ENCODE results near the gene AOPEP.

Gene AOPEP

DNA sequence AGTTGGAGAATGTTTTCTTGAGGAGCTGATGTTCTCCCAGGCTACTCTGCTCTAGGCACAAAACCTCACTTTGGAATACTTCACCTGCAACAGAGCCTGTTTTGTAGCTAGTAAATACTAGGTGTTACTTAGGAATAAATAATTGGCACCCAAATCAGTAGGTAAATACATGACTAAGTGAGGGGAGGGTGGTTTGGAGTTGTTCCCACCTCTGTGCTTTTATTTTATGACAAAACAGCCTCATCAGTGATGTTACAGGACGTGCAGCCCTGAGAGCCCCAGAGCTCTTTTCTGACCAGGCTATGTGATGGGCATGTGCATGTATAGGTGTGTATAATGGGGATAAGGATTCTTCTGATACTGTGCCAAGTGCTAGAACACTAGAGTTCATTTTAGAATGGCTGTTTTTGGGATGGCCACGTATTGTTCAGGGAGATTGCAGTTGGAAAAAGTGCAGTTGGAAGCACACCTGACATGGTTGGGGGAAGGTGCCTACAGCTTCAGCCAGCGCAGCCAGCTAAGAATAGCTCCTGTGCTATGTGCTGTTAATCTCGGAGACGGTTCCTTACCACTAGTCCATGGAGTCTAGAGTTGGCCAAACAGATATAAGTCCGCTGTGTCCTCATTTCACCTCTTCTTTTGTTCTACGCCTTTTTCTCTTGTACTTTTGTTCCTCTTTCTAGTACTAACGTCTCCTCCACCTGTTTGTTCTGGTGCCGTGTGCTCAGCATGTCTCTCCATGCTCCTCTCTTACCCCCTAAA is 306.3 kb downstream of the AOPEP start:
- Histone ChIP-seq H3K4me2 (ENCODE audit: low read length) (peak overlapping the region; percentile 6; the same call in 1 of the 2 replicates), H3K4me3 (ENCODE audit: low read depth, low read length, poor library complexity, severe bottlenecking) (no peak overlapping the region), H3K9ac (ENCODE audit: low read length) (no peak overlapping the region), H3K79me2 (ENCODE audit: insufficient read depth, low read length) (peaks cover 5% of the 10 kb centered on the region; the same call in 1 of the 2 replicates), H3K27me3 (ENCODE audit: insufficient read depth, low read length) (no peaks in the 10 kb centered on the region), H2AFZ (ENCODE audit: low read length) (no peak overlapping the region), H3K27ac (ENCODE audit: low read depth, low read length, poor library complexity, severe bottlenecking) (peak overlapping the region; percentile 48), H3K4me1 (ENCODE audit: insufficient read depth, low read length, severe bottlenecking) (peaks cover 50% of the 10 kb centered on the region), H3K9me3 (ENCODE audit: low read length) (no peaks in the 10 kb centered on the region), H3K36me3 (ENCODE audit: insufficient read depth, low read length) (peaks cover 1% of the 10 kb centered on the region; the same call in 1 of the 2 replicates), H3K9me2 (ENCODE audit: low read depth, low read length) (no peaks in the 10 kb centered on the region), H4K20me1 (ENCODE audit: insufficient read depth, low read length) (no peaks in the 10 kb centered on the region), H3F3A (ENCODE audit: insufficient read depth, low read length) (no peaks in the 10 kb centered on the region)
- no peak for TF ChIP-seq EZH2 (IDR thresholded peaks at IDR 0.05; ENCODE audit: borderline replicate concordance, low read length)
- TF ChIP-seq, protein P1, sequence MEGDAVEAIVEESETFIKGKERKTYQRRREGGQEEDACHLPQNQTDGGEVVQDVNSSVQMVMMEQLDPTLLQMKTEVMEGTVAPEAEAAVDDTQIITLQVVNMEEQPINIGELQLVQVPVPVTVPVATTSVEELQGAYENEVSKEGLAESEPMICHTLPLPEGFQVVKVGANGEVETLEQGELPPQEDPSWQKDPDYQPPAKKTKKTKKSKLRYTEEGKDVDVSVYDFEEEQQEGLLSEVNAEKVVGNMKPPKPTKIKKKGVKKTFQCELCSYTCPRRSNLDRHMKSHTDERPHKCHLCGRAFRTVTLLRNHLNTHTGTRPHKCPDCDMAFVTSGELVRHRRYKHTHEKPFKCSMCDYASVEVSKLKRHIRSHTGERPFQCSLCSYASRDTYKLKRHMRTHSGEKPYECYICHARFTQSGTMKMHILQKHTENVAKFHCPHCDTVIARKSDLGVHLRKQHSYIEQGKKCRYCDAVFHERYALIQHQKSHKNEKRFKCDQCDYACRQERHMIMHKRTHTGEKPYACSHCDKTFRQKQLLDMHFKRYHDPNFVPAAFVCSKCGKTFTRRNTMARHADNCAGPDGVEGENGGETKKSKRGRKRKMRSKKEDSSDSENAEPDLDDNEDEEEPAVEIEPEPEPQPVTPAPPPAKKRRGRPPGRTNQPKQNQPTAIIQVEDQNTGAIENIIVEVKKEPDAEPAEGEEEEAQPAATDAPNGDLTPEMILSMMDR (IDR thresholded peaks at IDR 0.05; ENCODE audit: low read length) = no peak

DNA sequence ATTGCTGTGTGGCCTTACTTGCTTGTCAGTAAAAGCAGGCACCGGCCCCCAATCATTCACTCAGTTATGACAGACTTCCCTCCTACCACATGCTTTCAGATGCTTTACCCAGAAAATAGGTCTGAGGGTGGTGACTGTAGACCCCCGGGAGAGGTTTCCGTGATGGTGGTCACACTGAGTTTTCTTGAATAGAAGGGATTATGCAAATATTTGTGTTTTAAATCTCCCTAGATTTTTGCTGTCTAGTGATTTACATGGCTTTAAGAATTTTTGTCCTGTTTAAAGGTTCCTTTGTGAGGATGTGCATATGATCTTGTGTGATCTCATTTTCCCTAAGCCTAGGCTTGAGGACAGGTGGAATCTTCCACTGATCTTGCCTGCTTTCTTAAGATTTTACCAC is 309.3 kb downstream of the AOPEP start:
- no peak overlapping the region for H3K4me3 ChIP-seq (ENCODE audit: low read depth, low read length, poor library complexity, severe bottlenecking)
- H3F3A ChIP-seq (ENCODE audit: insufficient read depth, low read length) = no peaks in the 10 kb centered on the region
- no peaks in the 10 kb centered on the region for H3K9me2 ChIP-seq (ENCODE audit: low read depth, low read length)
- no peaks in the 10 kb centered on the region for H3K9me3 ChIP-seq (ENCODE audit: low read length)
- no peak for TF ChIP-seq EZH2 (IDR thresholded peaks at IDR 0.05; ENCODE audit: borderline replicate concordance, low read length)
- TF ChIP-seq, protein P1 (IDR thresholded peaks at IDR 0.05; ENCODE audit: low read length) = no peak
- H3K27me3 ChIP-seq (ENCODE audit: insufficient read depth, low read length) = no peaks in the 10 kb centered on the region
- H3K36me3 ChIP-seq (ENCODE audit: insufficient read depth, low read length) = peaks cover 8% of the 10 kb centered on the region; the same call in 1 of the 2 replicates
- H4K20me1 ChIP-seq (ENCODE audit: insufficient read depth, low read length) = no peaks in the 10 kb centered on the region
- H3K27ac ChIP-seq (ENCODE audit: low read depth, low read length, poor library complexity, severe bottlenecking) = no peak overlapping the region
- H3K4me2 ChIP-seq (ENCODE audit: low read length) = no peak overlapping the region
- peaks cover 27% of the 10 kb centered on the region for H3K4me1 ChIP-seq (ENCODE audit: insufficient read depth, low read length, severe bottlenecking)
- peaks cover 5% of the 10 kb centered on the region; the same call in 1 of the 2 replicates for H3K79me2 ChIP-seq (ENCODE audit: insufficient read depth, low read length)
- no peak overlapping the region for H3K9ac ChIP-seq (ENCODE audit: low read length)
- no peak overlapping the region for H2AFZ ChIP-seq (ENCODE audit: low read length)

DNA sequence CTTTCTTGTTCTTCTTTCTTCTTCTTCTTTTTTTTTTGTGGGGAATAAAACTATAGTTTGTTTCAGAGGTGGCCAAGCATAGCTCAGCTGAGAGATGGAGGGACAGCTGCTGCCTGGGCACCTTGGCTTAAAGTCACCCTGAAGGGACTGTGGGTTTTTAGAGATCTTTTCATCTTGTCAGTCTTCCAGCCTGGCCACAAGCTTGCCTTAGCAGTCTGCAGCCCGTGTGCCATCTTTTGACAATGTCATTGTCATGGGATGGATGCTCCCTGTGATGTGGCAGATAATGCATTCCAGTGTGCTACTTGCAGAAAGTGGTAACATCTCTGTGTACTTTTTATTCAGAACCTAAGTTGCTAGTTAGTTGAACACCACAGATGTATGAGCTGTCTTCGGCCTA is 310.2 kb downstream of the AOPEP start:
- H3F3A ChIP-seq (ENCODE audit: insufficient read depth, low read length) = no peaks in the 10 kb centered on the region
- no peaks in the 10 kb centered on the region for H3K27me3 ChIP-seq (ENCODE audit: insufficient read depth, low read length)
- no peaks in the 10 kb centered on the region for H4K20me1 ChIP-seq (ENCODE audit: insufficient read depth, low read length)
- H3K9me2 ChIP-seq (ENCODE audit: low read depth, low read length) = no peaks in the 10 kb centered on the region
- no peak for TF ChIP-seq EZH2 (IDR thresholded peaks at IDR 0.05; ENCODE audit: borderline replicate concordance, low read length)
- TF ChIP-seq, protein P1 (IDR thresholded peaks at IDR 0.05; ENCODE audit: low read length) = no peak
- peaks cover 8% of the 10 kb centered on the region; the same call in 1 of the 2 replicates for H3K36me3 ChIP-seq (ENCODE audit: insufficient read depth, low read length)
- no peak overlapping the region for H2AFZ ChIP-seq (ENCODE audit: low read length)
- peaks cover 19% of the 10 kb centered on the region for H3K4me1 ChIP-seq (ENCODE audit: insufficient read depth, low read length, severe bottlenecking)
- peaks cover 5% of the 10 kb centered on the region; the same call in 1 of the 2 replicates for H3K79me2 ChIP-seq (ENCODE audit: insufficient read depth, low read length)
- no peak overlapping the region for H3K4me2 ChIP-seq (ENCODE audit: low read length)
- no peaks in the 10 kb centered on the region for H3K9me3 ChIP-seq (ENCODE audit: low read length)
- no peak overlapping the region for H3K4me3 ChIP-seq (ENCODE audit: low read depth, low read length, poor library complexity, severe bottlenecking)
- no peak overlapping the region for H3K27ac ChIP-seq (ENCODE audit: low read depth, low read length, poor library complexity, severe bottlenecking)
- no peak overlapping the region for H3K9ac ChIP-seq (ENCODE audit: low read length)

All from OCI-LY1 (cell line).